Stomach smooth muscle (tissue), 2 donors: ENCODE data around the gene AGFG1.
"Not testable (repeated sequence)": the region's sequence is repeated elsewhere in the genome, so short reads cannot be mapped to it uniquely, and the experiment has no call there.

ENCODE experiments used
- H3K27ac ChIP-seq: one replicate; pipeline ENCODE4 v1.7.0; 2013; ENCODE audit warnings: mild to moderate bottlenecking, low read length, inconsistent platforms
- H3K27me3 ChIP-seq, 2 donors: one replicate each; pipeline ENCODE4 v1.7.0; 2013; ENCODE audit warnings: low read length in 2 of 2; ENCODE audit not compliant: insufficient read depth in 2 of 2, control insufficient read depth in 1 of 2
- H3K36me3 ChIP-seq, 2 donors: one replicate each; pipeline ENCODE4 v1.7.0; 2013; ENCODE audit warnings: low read length in 2 of 2; ENCODE audit not compliant: control insufficient read depth in 2 of 2, insufficient read depth in 2 of 2
- H3K4me1 ChIP-seq: one replicate; pipeline ENCODE4 v1.7.0; 2013; ENCODE audit warnings: low read length; ENCODE audit not compliant: control insufficient read depth, insufficient read depth
- H3K4me3 ChIP-seq, 2 donors: one replicate each; pipeline ENCODE4 v1.7.0; 2013; ENCODE audit warnings: low read length in 2 of 2
- H3K9ac ChIP-seq, 2 donors: one replicate each; pipeline ENCODE4 v1.7.0; 2013; ENCODE audit warnings: low read length in 2 of 2, mild to moderate bottlenecking in 1 of 2
- H3K9me3 ChIP-seq, 2 donors: one replicate each; pipeline ENCODE4 v1.7.0; 2013; ENCODE audit warnings: low read length in 2 of 2; ENCODE audit not compliant: control insufficient read depth in 2 of 2
- donor health status: healthy.
- donor health status: Pancreatic carcinoma.

The AGFG1 gene

GRCh38 chr2:227539465-227539956 lies 67.6 kb downstream of the AGFG1 start:
- Histone ChIP-seq H3K4me3 (no peak overlapping the region), H3K27me3 (no peaks in the 10 kb centered on the region), H3K27ac (no peak overlapping the region), H3K36me3 (peaks cover 6 to 16% of the 10 kb centered on the region in 2 donors), H3K4me1 (no peaks in the 10 kb centered on the region), H3K9ac (no peak overlapping the region), H3K9me3 (no peaks in the 10 kb centered on the region)

- peaks cover 3 to 15% of the 10 kb centered on the region in 2 donors for H3K36me3 ChIP-seq
- not testable (repeated sequence) for H3K4me1 ChIP-seq, H3K9me3 ChIP-seq, H3K27me3 ChIP-seq, H3K4me3 ChIP-seq, H3K9ac ChIP-seq, H3K27ac ChIP-seq
These were observed 68.4 kb downstream of the AGFG1 start for GRCh38 chr2:227540352-227540751.

GRCh38 chr2:227545990-227546389 lies 74.0 kb downstream of the AGFG1 start:
- no peaks in the 10 kb centered on the region for H3K4me1 ChIP-seq
- no peaks in the 10 kb centered on the region for H3K9me3 ChIP-seq
- no peak overlapping the region for H3K9ac ChIP-seq
- H3K27ac ChIP-seq: no peak overlapping the region
- peaks cover 2 to 12% of the 10 kb centered on the region in 2 donors for H3K36me3 ChIP-seq
- no peaks in the 10 kb centered on the region for H3K27me3 ChIP-seq
- no peak overlapping the region for H3K4me3 ChIP-seq

- H3K9me3 ChIP-seq: no peaks in the 10 kb centered on the region
These were observed 79.9 kb downstream of the AGFG1 start for GRCh38 chr2:227551836-227552235.

GRCh38 chr2:227562581-227562980 lies 90.6 kb downstream of the AGFG1 start:
- H3K27ac ChIP-seq: no peak overlapping the region
- H3K27me3 ChIP-seq: no peaks in the 10 kb centered on the region
- H3K36me3 ChIP-seq: no peaks in the 10 kb centered on the region
- H3K4me3 ChIP-seq: no peak overlapping the region
- H3K4me1 ChIP-seq: no peaks in the 10 kb centered on the region
- H3K9ac ChIP-seq: no peak overlapping the region
- H3K9me3 ChIP-seq: no peaks in the 10 kb centered on the region

More at GRCh38 chr2:227551836-227552235, 79.9 kb downstream of the AGFG1 start:
- no peak overlapping the region for H3K27ac ChIP-seq
- H3K9ac ChIP-seq: no peak overlapping the region
- H3K36me3 ChIP-seq: peaks cover 8 to 17% of the 10 kb centered on the region in 2 donors
- H3K4me3 ChIP-seq: no peak overlapping the region
- H3K4me1 ChIP-seq: no peaks in the 10 kb centered on the region
- H3K27me3 ChIP-seq: no peaks in the 10 kb centered on the region

GRCh38 chr2:227565080-227565479 lies 93.1 kb downstream of the AGFG1 start:
- Histone ChIP-seq H3K9ac (no peak overlapping the region), H3K27me3 (no peaks in the 10 kb centered on the region), H3K9me3 (no peaks in the 10 kb centered on the region), H3K4me3 (no peak overlapping the region), H3K36me3 (no peaks in the 10 kb centered on the region), H3K4me1 (no peaks in the 10 kb centered on the region), H3K27ac (no peak overlapping the region)

DNA sequence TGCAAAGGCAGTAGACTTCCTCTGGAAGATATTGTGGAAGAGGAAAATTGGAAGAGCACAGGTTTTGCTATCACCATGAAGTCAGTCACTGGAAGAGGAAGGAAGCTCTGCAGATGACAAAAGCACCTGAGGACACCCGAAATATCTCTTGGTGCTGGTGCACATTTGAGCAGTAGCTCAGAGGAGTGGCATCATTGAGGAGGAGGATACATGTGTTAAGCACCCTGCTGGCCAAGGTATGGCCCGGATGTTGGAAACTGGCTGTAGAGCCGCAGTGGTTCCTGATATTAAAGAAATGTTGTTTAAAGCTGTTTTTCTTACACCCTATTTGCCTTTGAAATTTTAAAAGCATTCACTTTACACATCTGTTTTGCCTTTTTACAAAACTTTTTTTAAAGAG lies 94.1 kb downstream of the AGFG1 start:
- no peaks in the 10 kb centered on the region for H3K27me3 ChIP-seq
- H3K36me3 ChIP-seq: no peaks in the 10 kb centered on the region
- no peak overlapping the region for H3K4me3 ChIP-seq
- no peak overlapping the region for H3K9ac ChIP-seq
- no peaks in the 10 kb centered on the region for H3K9me3 ChIP-seq
- no peaks in the 10 kb centered on the region for H3K4me1 ChIP-seq
- H3K27ac ChIP-seq: no peak overlapping the region

- no peaks in the 10 kb centered on the region for H3K4me1 ChIP-seq
- H3K9ac ChIP-seq: no peak overlapping the region
- no peak overlapping the region for H3K4me3 ChIP-seq
- no peaks in the 10 kb centered on the region for H3K9me3 ChIP-seq
- H3K36me3 ChIP-seq: no peaks in the 10 kb centered on the region
- no peaks in the 10 kb centered on the region for H3K27me3 ChIP-seq
- no peak overlapping the region for H3K27ac ChIP-seq
These were observed 96.9 kb downstream of the AGFG1 start for GRCh38 chr2:227568852-227569169.

- H3K36me3 ChIP-seq: no peaks in the 10 kb centered on the region
- H3K9ac ChIP-seq: no peak overlapping the region
- H3K4me3 ChIP-seq: no peak overlapping the region
- no peaks in the 10 kb centered on the region for H3K4me1 ChIP-seq
- no peaks in the 10 kb centered on the region for H3K9me3 ChIP-seq
- H3K27ac ChIP-seq: no peak overlapping the region
- no peaks in the 10 kb centered on the region for H3K27me3 ChIP-seq
These were observed 98.7 kb downstream of the AGFG1 start for GRCh38 chr2:227570615-227571014.

DNA sequence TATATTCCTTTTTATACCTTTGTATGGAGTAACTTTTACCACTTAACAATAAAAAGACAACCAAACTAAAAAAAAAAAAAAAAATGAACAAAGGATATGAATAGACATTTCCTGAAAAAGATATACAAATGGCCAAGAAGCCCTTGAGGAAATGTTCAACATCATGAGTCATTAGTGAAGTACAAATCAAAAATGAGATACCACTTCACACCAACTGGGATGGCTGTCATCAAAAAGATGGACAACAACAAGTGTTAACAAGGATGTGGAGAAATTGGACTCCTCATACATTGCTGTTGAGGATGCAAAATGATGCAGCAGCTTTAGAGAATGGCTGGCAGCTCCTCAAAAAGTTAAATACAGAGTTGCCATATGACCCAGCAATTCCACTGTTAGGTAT lies 104.2 kb downstream of the AGFG1 start:
- Histone ChIP-seq H3K36me3 (no peaks in the 10 kb centered on the region), H3K4me3 (no peak overlapping the region), H3K4me1 (no peaks in the 10 kb centered on the region), H3K27me3 (peaks cover 0 to 2% of the 10 kb centered on the region in 2 donors), H3K27ac (no peak overlapping the region), H3K9me3 (no peaks in the 10 kb centered on the region), H3K9ac (no peak overlapping the region)

DNA sequence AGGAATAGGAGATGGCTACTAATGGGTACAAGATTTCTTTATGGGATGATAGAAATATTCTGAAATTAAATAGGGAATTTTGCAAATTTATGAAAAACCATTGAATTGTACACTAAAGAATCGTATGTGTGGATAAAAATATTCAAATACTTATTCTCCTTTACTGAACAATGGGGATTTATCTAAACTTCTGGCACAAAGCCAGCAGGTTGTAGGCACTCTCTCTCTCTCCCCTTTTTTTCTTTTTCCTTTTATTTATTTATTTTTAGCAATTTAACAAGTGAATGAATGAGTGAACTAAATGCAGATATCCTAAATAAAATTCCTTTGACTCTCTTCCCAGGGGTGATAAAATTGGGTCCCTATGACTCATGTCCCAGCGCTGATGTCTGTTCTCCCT lies 104.9 kb downstream of the AGFG1 start:
- Histone ChIP-seq H3K9me3 (no peaks in the 10 kb centered on the region), H3K27me3 (peaks cover 0 to 2% of the 10 kb centered on the region in 2 donors), H3K4me3 (no peak overlapping the region), H3K4me1 (no peaks in the 10 kb centered on the region), H3K9ac (no peak overlapping the region), H3K27ac (no peak overlapping the region), H3K36me3 (no peaks in the 10 kb centered on the region)
